Measurements from ENCODE around the gene LZTFL1.

DNA sequence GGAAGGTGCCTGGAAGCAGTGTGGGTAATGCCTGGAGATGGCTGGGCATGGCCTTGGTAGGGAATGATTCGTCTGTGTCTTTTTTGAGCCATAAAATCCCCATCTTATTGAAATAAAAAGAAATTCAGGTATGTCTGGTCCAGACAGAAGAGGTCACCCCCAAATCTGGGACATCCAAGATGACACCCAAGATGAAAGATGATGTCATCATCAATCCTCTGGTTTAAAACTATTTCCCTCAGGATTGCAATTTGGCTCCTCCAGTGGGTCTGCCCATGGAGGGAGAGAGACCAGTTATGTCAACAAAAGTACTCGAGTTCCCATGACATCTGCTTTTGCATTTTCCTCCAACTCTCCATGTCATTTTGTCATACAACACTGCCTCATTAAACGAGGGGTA, 27.7 kb upstream of the LZTFL1 start:
- no peak for TF ChIP-seq TAF1 (IDR thresholded peaks at IDR 0.05; ENCODE audit: borderline replicate concordance, low read depth, low read length)
- TF ChIP-seq POLR2AphosphoS5 (IDR thresholded peaks at IDR 0.05; ENCODE audit: low read depth, low read length), result no peak

Data from GM12892 (cell line).